ENCODE results near the gene IFNG. TPM values are rescaled to one million over a fixed set of nuclear protein-coding genes. Genes with fewer than 3 reads are reported as not detected.

IFNG gene
- total RNA-seq, 1 donor from 2014 or later = not detected

DNA sequence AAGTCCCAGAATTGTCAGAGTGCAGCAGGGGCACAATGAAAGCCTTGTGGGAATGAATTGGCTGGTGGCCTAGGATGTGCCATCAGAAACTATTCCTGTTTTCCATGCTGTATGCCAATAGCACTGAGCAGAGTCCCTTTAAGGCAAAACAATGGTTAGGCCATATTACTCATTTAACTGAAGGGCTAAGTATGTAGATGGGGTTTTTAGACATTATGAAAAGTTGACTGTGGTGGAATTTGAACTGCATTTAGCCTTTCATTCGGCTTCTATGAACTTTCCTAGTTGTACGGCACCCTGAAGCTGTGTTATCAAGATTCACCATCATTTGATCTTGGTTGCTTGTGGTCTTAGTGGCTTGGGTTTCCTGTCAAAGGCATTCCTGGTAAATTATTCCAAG, 41.3 kb upstream of the IFNG start:
- Mint-ChIP-seq H3K9me3 (ENCODE audit: unreplicated experiment) (no peaks in the 10 kb centered on the region), H3K27me3 (ENCODE audit: unreplicated experiment) (no peaks in the 10 kb centered on the region), H3K4me3 (ENCODE audit: unreplicated experiment) (no peak overlapping the region), H3K27ac (ENCODE audit: unreplicated experiment) (no peak overlapping the region), H3K36me3 (ENCODE audit: low read depth, unreplicated experiment) (no peaks in the 10 kb centered on the region), H3K4me1 (ENCODE audit: unreplicated experiment) (peaks cover 10% of the 10 kb centered on the region)
- TF ChIP-seq, protein P1, sequence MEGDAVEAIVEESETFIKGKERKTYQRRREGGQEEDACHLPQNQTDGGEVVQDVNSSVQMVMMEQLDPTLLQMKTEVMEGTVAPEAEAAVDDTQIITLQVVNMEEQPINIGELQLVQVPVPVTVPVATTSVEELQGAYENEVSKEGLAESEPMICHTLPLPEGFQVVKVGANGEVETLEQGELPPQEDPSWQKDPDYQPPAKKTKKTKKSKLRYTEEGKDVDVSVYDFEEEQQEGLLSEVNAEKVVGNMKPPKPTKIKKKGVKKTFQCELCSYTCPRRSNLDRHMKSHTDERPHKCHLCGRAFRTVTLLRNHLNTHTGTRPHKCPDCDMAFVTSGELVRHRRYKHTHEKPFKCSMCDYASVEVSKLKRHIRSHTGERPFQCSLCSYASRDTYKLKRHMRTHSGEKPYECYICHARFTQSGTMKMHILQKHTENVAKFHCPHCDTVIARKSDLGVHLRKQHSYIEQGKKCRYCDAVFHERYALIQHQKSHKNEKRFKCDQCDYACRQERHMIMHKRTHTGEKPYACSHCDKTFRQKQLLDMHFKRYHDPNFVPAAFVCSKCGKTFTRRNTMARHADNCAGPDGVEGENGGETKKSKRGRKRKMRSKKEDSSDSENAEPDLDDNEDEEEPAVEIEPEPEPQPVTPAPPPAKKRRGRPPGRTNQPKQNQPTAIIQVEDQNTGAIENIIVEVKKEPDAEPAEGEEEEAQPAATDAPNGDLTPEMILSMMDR (IDR thresholded peaks at IDR 0.05; ENCODE audit: unreplicated experiment) = no peak
- DNase-seq (ENCODE audit: low spot score) = no peak

DNA sequence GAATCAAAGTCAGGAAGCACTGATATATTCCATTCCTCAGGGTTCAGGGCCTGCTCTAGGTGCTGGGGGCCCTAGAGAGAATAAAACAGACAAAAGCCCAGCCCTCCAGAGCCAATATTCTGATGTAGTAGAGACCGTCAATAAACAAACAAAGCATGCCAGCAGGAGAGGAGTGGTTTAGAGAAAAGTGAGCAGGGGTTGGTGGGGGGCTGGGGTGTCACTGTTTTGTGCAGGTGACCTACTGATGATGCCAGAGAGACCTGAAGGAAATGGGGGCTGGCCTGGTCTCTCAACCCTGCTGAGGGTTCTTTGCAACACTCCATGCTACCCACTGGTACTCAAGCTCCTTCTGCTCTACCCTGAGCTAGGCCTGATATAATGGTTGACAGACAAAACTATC, 39.6 kb upstream of the IFNG start:
- H3K27ac Mint-ChIP-seq (ENCODE audit: unreplicated experiment) = no peak overlapping the region
- no peaks in the 10 kb centered on the region for H3K36me3 Mint-ChIP-seq (ENCODE audit: low read depth, unreplicated experiment)
- no peaks in the 10 kb centered on the region for H3K9me3 Mint-ChIP-seq (ENCODE audit: unreplicated experiment)
- TF ChIP-seq, protein P1 (IDR thresholded peaks at IDR 0.05; ENCODE audit: unreplicated experiment) = no peak
- H3K4me1 Mint-ChIP-seq (ENCODE audit: unreplicated experiment) = no peaks in the 10 kb centered on the region
- no peak for DNase-seq (ENCODE audit: low spot score)
- no peak overlapping the region for H3K4me3 Mint-ChIP-seq (ENCODE audit: unreplicated experiment)
- H3K27me3 Mint-ChIP-seq (ENCODE audit: unreplicated experiment) = no peaks in the 10 kb centered on the region

DNA sequence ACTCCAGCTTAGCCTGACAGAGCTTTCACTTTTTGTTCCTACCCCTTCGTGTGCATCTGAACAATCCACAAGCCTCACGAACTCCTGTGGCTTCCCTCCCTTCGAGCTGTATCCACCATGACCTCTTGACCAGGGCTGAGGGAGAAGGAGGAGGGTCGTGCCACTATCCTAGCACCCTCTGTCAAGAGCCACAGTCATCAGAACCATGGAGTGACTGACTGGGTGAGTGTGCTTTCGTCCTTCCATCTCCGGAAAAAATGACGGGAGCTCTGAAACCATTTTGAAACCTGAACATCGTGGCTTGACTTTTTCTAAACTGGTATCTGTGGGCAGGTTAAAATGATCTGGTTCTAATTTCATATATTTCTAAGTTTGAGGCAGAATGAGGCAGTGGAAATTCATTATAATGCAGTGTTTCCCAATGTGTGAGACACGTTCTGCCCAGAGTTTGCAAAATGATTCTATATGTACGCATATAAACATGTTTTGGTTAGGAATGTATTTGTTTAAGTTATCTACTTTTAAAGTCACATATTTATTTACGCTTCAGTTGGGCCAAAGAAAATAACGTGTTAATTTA, 39.1 kb upstream of the IFNG start:
- TF ChIP-seq, protein P1 (IDR thresholded peaks at IDR 0.05; ENCODE audit: unreplicated experiment) = no peak
- Mint-ChIP-seq H3K4me3 (ENCODE audit: unreplicated experiment) (no peak overlapping the region), H3K4me1 (ENCODE audit: unreplicated experiment) (no peaks in the 10 kb centered on the region), H3K27me3 (ENCODE audit: unreplicated experiment) (no peaks in the 10 kb centered on the region), H3K36me3 (ENCODE audit: low read depth, unreplicated experiment) (no peaks in the 10 kb centered on the region), H3K27ac (ENCODE audit: unreplicated experiment) (no peak overlapping the region), H3K9me3 (ENCODE audit: unreplicated experiment) (no peaks in the 10 kb centered on the region)
- no peak for DNase-seq (ENCODE audit: low spot score)

DNA sequence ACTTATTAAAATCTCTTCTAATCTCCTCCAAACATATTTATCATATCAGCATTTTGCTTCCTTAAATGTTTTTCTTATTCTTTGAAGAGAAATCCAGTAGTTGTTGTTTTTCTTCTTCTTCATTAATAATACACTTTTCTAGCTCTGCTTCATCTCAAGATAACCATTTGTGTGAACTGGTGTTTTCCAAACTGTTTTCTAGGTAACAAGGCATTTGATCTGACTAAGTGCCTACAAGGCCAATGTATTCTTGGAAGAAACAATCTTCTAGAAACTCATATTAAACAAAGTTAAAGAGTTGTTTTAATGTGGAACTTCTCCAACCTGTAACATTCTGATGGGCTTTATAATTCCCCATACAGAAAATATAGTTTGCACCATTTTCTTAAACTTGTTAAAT, 30.8 kb upstream of the IFNG start:
- Mint-ChIP-seq H3K27ac (ENCODE audit: unreplicated experiment) (no peak overlapping the region), H3K36me3 (ENCODE audit: low read depth, unreplicated experiment) (no peaks in the 10 kb centered on the region), H3K27me3 (ENCODE audit: unreplicated experiment) (no peaks in the 10 kb centered on the region), H3K9me3 (ENCODE audit: unreplicated experiment) (no peaks in the 10 kb centered on the region), H3K4me1 (ENCODE audit: unreplicated experiment) (no peaks in the 10 kb centered on the region), H3K4me3 (ENCODE audit: unreplicated experiment) (no peak overlapping the region)
- DNase-seq (ENCODE audit: low spot score) = no peak
- TF ChIP-seq, protein P1 (IDR thresholded peaks at IDR 0.05; ENCODE audit: unreplicated experiment) = no peak

DNA sequence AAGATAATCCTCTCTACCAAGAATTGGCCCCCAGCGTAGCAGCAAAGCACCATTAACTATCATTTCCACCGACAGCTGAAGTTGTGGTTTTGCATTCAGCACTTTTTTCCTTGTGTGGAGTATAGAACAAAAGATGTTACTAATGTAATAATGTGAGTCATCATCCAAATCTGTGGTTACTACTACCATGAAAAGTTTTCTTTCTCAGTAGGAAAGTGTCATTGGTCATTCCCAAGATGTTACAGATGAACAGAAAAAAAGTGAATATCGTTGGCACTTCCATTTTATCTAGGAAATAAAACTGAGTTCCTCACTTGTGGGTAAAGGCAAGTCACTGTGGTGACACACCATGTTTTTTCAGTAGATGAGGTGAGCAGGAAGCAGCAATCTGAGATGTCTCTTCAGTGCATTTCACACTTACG, 30.3 kb upstream of the IFNG start:
- Mint-ChIP-seq H3K4me1 (ENCODE audit: unreplicated experiment) (no peaks in the 10 kb centered on the region), H3K27me3 (ENCODE audit: unreplicated experiment) (no peaks in the 10 kb centered on the region), H3K27ac (ENCODE audit: unreplicated experiment) (no peak overlapping the region), H3K9me3 (ENCODE audit: unreplicated experiment) (no peaks in the 10 kb centered on the region), H3K4me3 (ENCODE audit: unreplicated experiment) (no peak overlapping the region), H3K36me3 (ENCODE audit: low read depth, unreplicated experiment) (no peaks in the 10 kb centered on the region)
- TF ChIP-seq, protein P1 (IDR thresholded peaks at IDR 0.05; ENCODE audit: unreplicated experiment) = no peak
- DNase-seq (ENCODE audit: low spot score) = no peak
